ENCODE measurements around the gene GRIP1.

GRIP1 gene

DNA sequence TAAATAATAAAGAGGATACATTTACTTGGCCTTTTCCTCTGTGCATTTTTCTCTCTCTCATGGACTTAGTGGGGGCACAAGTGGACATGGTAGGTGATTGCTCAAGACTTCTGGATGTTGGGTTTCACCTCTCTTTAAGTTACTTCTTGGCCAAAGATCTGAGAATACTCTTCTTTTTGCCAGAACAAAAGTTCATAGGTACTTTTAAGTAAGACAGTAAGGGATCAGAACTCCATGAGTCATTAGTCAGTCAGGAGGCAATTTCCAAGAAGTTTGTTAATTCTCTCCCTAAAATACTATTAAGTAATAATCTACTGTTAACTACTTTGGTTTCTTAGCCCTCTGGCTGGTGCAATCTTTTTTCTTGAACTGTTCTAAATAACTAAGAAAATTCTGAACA is 84.2 kb downstream of the GRIP1 start:
- no peak for DNase-seq

DNA sequence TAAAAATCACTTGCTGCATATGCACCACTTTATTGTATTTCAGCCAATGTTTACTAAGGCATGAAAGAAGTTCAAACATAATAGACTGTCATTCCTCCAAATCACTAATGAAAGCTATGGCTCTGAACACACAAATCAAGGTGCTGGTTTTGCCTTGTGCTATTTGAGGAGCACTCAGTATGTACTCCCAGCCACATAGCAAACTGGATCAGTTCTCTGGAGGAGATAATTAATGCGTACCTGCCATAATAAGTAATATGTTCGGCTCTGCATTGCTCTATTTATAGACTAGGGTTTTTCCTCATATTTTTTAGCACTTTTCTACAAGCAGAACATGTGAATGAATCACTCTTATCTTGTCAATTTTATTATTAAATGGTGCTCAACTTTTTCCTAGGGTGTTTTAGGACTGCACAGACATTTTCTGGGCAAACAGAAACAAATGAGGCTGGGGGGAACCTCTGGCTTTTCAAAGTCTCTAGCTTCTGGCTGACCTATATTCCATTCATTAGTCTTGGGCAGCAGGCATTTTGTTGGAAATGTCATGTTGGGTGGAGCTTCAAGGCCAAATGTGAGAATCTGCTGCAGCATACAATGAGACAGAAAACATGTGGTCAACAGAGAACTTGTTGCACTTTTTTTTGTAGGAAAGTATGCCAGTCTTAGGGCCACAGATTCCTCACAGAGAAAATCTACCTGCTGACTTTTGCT is 88.4 kb downstream of the GRIP1 start:
- DNase-seq = no peak

DNA sequence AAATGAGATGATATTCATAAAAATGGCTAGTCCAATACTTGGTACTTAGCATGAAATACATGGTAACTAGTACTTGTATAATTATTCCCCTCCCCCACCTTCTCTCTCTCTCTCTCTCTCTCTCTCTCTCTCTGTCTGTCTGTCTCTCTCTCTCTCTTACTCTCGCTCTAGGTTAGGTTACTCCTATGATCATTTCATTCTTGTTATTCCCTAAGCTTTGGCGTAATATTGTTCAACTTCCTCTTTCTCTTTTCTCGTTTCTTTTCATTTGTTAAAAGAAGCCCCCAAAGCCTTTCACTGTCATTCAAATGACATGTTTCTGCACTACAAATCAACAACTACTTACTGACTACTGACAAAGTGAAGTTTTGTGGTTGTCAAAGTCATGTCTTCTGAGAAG is 89.8 kb downstream of the GRIP1 start:
- no peak for DNase-seq

DNA sequence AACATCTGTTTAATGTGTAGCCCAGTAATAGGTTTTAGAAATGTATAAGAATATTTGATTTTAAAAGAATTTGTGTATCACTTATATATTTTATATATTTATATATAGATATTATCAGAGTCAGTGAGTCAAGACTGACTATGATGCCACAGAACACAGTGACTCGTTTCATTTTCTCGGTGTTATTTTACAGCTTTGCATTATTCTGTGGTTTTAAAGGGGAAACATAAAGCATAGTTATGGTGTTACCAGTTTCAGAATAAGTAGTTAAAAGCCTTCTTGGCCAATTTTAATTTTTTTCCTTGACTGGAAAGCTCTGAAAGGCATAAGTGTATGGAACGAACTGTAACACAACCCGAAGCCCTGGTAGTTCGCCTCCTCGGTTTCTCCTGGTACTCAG is 91.0 kb downstream of the GRIP1 start:
- no peak for DNase-seq

DNA sequence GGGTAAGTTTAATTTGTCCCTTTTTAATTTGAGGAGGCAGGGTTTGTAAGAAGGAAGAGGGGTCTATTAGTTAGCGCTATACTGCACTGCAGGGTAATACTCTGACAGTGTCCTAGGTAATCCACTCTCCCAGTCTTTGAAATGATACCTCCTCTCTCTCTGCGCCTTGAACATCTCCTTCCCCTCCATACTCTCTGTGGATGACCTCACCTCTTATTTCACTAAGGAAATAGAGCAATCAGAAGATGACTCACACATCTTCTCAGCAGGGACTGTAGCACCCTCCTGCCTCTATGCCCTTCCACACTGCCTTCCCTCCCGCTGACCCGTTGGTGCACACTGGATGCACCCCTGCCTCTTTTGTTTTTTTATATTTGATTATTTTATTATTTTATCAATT is 94.2 kb downstream of the GRIP1 start:
- DNase-seq = peak in 1 of 2 experiments; percentile 15

DNA sequence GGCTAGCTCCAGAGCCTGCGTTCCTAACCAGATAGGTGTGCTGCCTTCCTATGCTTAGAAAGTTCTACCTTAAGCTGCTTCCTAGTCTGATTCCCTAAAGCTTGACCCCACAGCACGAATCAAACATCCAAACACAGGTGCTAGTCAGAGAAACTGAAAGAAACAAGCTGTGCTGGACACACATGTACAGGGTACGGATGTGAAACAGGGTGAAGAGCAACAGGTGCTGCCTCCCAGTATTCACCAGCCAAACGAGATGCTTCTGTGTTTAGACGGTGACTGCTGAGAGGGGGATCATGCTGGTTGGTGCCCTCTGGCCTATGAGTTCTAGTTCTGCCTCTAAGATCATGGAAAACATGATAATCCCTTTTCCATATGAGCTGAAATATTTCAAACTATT is 105.3 kb downstream of the GRIP1 start:
- no peak for DNase-seq

DNA sequence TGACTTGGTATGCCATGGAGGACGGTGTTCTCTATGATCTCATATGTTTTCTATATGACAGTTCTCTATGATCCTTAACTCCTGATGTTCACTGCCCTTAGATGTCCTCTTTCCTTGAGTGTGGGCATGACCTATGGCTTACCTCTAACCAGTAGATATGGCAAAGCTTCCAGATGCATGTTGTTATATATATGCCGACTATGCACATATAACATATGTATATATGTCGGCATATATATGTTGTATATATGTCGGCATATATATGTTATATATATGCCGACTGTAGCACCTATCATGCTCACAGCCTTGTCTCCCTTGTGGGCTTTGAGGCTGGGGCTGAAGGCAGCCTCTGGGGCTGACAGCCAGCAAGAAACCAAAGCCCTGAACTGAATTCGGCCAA is 106.0 kb downstream of the GRIP1 start:
- DNase-seq = no peak

DNA sequence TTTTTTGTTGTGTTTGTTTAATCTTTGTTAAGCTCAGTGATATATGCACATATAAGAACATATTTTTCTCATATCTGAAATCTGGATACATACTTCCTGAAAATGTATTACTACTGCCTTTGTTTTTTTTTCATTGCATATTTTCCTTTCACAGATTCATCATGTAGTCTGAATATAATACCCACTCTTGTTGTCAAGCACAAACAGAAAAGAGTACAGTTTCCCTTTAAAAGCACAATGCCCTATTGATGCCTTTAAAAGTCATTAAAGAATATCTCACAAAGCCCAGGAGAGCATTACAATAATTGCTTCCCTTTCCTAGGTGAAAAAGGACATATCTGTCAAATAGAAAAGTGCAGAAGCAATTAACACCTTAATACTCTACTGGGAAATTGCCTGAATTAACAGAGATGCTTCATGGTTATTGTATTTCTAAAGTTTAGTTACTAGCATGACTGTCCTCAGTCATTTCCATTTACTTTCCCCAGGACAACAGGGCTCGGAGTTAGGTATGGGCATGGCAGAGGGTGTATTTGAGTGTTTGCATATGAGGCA is 107.4 kb downstream of the GRIP1 start:
- DNase-seq = no peak

DNA sequence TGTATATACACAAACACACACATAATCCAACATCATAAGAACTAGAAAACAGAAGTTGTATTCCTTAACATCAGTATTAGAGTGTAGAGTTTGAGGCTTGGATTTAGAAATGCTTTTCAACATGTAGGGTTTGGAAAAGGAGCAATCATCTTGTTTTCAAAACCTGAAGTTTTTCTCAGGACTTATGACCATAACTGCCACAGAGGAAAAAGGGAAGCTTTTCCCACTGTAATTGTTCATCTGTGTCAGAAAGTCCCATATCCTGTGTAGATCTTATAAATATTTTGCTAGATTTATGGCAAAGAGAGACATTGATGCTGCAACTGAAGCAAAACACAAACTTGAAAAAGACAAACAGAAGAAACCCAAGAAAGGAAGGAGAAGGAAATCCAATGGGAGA is 115.7 kb downstream of the GRIP1 start:
- no peak for DNase-seq

DNA sequence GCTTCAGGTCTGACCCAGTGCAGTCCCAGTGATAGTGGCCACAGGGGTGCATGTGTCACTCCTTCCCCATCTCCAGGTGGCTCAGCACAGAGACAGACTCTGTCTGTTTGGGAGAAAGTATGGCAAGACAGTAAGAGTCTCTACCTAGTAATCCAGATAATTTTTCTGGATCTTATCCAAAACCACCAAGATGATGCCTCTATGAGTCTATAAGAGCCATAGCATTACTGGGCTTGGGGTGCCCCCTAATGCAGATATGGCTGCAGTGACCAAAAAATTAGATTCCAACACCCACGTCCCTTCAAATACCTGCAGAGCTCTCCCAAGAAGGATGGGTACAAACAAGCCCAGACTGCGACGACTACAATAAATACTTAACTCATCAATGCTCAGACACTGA is 123.8 kb downstream of the GRIP1 start:
- no peak for DNase-seq

DNA sequence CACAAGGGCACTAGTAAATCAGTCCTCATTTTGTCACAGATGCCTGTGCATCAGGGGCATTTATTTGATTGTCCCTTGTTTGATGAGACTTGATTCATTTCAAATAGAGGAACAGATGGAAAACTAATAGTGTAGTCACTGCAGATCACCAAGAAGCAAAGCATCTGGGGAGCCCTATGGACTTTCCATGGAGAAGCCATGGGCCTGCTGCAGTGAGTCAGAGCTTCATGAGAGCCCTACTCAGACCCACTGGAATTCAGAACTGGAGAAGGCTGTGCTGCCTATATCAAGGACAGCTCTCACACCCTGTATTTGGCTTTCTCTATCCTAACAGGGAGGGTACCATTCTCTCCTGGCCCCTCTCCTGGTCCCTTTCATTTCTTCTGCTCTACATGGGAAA is 126.2 kb downstream of the GRIP1 start:
- no peak for DNase-seq

DNA sequence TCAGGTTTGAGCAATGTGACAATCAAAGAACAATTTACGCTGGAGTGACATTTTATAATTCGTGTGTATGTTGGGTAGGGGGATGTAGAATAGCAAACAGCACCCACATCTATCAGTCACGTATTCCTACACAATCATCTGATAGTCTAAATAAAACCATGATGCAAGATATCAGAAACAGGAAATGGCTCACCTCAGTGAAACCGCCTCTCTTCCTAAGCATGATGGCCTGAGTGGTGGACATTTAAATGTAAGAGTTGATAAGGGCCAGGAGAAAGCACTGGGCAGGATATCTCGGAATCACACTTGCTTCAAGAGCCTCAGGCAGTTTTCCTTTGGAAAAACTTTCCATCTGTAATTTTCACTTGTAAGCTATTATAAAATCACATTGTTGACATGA is 128.2 kb downstream of the GRIP1 start:
- DNase-seq = no peak

DNA sequence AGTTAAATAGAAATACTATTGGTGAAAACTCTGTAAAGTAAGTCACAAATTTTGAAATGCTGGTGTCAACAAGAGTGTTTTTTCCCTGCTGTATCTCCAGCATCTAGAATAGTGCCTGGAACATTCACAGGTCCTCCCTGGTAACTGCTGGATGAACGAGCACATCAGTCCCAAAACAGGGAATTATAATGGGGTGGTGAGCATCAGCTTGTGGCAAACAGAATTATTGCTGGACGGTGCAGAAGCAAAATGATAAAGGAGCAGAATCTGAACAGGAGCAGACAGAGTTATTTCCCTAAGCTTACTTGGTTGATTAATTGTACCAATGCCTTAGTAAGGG is 129.9 kb downstream of the GRIP1 start:
- DNase-seq = no peak

DNA sequence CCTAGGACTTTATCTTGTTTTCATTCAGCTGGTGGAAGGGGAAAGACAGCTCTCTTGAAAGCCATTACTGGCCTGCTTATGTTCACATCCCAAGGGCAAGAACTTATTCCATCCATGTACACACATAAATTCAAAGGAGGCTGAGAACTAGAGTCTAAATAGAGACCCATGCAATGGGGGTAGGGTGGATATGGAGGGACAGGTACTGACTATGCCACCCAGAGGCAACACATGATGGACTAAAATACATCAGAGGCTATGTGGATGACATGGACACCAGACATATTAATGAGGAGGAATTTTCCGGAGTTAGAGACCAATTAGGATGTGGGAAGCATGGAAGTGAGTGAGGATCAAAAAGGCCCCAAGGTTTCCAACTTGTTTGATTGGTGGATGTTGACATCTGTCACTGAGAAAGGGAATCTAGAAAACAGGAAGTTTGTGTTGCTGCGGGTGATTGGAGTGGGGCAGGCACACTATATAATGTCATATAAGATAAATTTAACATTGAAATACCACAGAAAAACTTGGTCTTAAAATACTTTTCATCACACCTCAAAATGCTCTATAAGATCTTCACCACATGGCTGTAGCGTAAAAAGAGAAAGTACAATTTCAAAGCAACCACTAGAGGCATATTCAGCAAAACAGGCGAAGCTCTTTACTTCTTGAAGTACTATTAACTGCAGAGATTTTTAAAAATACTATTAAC is 130.4 kb downstream of the GRIP1 start:
- peak; percentile 6 to 26 for DNase-seq

DNA sequence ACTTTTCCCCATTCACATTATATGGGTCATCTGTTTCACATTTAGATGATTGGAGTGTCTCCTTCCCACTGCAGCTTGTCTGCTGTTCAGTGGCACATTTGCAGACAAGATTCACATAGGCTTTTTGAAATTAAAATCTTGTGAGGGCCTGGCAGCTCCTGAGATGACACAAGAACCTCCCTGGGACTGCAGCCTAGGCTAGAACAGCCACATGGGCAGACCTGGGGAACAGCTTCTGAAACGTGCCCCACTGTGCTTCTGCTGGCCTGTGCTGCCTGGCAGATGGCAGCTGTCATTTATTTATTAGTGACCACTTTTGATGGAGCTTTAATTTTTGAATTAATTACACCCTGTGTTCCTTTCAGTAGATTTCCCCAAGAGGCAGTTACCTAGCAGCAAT is 137.4 kb downstream of the GRIP1 start:
- no peak for DNase-seq

DNA sequence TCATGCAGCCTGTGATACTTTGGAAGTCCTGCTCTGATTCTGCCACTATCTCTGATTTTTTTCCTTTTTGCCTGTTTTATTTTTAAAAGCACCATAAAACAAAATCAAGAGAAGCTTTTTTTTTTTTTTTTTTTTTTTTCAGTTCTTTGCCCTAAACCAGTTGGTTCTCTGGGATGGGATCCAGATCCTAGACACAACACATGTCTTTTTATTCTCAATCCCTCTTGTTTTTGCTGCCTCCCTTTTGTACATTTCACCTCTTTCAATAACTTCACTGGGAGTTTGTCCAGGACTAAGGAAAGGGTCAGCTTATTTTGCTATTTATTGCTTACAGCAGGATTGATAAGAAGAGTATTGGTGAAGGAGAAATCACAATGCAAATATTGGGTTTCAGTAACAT is 139.4 kb downstream of the GRIP1 start:
- no peak for DNase-seq

DNA sequence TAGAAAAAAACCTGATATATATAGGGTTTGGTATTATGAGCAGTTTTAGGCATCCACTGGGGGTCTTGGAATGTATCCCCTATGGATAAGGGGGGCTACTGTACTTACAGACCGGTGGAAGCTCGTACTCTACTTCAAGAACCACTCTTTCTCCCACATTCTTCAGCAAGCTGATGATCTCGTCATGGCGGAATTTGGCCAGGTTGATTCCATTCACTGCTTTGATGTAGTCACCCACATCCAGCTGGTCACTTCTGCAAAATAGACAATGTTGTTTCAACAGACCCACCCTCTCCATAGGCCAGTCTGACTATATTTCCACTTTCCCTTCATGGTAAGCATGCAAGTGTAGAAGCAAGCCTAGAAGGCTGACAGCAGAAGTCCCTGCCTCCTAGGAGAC is 139.9 kb downstream of the GRIP1 start:
- DNase-seq = no peak

DNA sequence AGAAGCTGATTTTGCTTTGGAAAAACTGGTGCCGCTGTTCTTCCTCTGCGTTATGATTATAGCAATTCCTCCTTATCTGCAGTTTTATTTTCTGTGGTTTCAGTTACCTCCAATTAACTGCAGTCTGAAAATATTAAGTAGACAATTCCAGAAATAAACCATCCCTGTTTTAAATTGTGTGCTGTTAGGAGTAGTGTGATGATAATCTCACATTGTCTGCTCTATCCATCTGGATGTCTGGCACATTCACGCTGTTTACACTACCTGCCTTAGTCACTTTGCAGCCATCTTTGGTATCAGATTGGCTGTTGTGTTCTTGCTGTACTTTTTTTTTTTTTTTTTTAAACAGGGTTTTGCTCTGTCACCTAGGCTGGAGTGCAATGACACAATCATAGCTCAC is 141.0 kb downstream of the GRIP1 start:
- no peak for DNase-seq

DNA sequence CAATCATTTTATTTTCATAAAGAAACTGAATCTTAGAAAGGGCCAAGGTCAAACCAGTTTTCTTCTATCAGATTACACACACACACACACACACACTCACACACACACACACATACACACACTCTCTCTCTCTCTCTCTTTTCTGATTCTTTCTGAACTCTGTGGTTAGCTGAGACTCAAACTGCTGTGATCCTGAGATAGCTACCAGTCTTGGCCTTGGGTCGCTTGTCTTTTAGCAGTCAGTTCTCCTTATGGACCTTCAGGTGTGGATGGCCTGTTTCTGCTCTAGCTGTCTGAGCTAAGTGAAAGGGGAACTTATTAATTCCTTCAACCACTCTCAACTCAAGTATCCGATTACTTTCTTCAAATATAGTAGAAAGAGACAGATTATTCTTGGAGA is 145.1 kb downstream of the GRIP1 start:
- no peak for DNase-seq

DNA sequence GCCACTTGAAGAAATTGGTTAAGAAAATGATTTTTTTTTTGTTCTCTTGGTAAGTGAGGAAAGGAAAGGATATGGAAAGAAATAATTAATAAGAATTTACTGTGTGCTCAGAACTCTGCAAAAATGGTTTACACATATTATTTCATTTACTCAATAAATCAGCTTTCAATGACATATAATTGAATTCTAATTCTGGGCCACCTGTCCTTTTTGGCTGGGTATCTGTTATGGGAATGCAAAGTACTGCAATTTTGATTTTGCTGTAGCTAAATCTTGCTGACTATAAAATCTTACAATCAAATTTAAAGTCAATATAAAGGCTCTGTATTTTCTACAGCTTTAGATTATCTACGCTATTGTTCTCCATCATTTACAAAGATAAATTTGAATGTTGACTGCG is 147.1 kb downstream of the GRIP1 start:
- no peak for DNase-seq

DNA sequence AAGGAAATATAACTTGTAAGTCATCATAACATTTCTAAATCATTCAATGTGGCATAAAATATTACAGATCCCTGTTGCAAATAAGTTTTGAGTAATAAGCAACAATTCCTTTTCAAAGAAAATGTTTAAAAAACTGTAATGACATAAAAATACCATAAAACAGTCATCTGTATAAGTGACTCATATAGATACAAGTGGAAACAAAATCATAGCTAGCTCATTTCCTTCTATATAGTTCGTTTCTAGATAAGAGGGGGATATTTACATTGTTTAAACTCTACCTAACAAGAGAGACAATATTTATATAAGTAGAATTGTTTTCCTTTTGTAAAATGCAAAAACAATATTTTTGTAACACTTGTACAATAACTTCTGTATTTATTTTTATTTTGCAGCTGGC is 148.9 kb downstream of the GRIP1 start:
- DNase-seq = no peak

DNA sequence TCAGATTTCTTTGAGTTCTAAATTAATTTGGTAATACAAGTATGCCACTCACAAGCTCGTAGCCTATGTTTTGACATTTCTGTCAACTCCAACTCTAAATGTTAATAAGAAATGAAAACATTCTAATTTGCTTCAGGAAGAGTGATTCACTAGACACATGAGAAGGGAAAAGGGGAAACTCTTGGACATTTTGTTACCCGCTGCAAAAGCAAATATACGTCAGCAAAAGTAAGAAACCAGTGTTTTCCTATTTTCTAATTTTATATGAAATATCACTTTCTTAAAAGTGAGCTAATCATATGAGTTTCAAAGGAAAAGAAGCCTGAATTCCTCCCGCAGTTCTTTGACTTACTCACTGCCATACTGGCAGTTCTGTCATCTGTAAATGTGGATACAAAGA is 162.3 kb downstream of the GRIP1 start:
- no peak for DNase-seq

DNA sequence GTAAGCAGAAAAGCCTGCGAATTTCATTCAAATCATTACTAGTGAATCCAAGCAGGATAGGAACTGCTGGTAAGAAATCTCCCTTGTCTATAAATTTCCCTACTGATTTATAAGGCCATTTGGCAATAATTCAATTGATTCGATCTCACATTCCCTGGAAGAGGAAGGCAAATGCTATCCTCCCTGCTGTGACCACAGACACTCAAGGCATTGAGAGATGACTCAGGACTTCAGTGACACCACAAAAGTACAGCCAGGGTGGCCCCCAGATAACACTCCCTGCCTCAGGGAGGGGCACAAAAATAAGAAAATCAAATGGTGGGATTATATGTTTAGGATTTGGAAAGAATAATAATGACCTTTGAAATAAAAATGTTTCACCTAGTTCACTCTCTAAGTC is 162.7 kb downstream of the GRIP1 start:
- DNase-seq = peak; percentile 16 to 36

DNA sequence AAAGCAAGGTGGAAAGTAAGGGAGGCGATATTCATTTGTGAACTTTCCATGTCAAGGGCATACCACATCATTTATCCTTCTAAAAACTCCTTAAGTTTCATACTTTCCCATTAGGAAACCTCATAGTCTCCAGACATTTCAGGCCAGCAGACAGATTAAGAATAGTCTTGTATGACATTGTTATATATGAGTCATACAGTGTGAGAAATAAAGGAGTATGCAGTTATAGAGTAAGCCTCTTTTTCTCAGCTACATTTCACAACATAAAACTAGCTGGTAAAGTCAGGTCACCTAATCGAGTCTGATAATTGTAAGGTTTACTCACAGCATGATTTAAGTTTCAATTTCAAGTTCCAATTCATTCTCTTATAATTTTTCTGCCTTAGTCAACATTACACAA is 164.3 kb downstream of the GRIP1 start:
- no peak for DNase-seq

DNA sequence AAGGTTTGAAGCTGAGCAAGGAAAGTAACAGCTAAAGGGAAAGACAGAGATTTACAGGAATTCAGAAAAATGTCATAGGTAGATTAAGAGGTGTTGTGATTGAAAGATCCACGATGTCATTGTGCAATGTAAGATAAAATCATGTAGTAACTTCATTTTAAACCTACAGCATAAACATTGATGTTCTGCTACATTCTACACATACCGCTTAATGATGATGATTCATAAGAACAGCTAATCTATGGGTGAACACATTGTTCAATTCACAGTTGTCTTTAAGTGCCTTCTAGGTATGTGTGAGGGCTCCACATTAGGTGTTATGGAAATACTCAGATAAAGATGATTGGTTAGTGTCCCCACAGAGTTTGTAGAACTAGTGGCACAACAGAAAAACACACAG is 170.9 kb downstream of the GRIP1 start:
- DNase-seq = no peak
